ENCODE data around the gene AWAT2. TPM values are rescaled to one million over a fixed set of nuclear protein-coding genes. Genes with fewer than 3 reads are reported as not detected.

Gene AWAT2
- total RNA-seq, 4 donors from 2014 or later, result not detected

DNA sequence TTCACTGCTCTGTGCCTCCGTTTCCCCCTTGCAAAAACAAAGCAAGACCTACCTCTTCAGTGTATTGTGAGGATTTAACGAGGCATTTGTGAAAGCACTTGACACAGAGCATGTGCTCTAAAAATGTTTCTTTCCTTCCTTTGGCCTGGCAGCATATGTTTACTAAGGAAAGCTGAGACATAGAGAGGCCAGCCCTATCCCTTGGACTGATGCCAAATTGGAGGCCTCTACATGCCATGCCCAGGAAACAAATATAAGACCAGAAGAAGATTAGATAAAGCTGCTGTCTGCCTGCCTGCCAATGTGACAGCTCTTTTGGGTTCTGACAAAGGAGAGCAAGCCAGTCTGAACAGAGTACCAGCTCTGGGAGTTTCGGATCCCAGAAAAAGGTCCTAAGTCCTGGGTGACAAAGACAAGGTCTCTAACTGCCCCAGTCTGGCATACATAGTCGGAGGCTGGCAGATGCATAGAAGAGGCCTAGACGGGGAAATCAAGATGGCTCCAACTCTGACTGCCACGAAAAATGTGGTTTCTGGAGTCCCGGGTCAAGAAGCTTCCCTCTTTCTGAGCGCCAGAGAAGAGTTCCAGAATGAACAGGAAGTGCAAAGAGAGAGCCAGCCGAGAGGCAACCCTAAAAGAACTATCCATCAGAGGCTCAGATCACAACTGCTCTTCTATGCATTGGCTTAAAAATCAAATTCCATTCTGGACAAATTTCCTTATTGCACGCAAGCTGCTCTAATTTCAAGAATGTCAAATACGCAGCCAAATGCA, 38.3 kb upstream of the AWAT2 start:
- H3K9me3 ChIP-seq, result no peaks in the 10 kb centered on the region
- no peak for TF ChIP-seq POLR2A (IDR thresholded peaks at IDR 0.05)
- TF ChIP-seq, protein P1, sequence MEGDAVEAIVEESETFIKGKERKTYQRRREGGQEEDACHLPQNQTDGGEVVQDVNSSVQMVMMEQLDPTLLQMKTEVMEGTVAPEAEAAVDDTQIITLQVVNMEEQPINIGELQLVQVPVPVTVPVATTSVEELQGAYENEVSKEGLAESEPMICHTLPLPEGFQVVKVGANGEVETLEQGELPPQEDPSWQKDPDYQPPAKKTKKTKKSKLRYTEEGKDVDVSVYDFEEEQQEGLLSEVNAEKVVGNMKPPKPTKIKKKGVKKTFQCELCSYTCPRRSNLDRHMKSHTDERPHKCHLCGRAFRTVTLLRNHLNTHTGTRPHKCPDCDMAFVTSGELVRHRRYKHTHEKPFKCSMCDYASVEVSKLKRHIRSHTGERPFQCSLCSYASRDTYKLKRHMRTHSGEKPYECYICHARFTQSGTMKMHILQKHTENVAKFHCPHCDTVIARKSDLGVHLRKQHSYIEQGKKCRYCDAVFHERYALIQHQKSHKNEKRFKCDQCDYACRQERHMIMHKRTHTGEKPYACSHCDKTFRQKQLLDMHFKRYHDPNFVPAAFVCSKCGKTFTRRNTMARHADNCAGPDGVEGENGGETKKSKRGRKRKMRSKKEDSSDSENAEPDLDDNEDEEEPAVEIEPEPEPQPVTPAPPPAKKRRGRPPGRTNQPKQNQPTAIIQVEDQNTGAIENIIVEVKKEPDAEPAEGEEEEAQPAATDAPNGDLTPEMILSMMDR (IDR thresholded peaks at IDR 0.05), result no peak
- H3K27me3 ChIP-seq, result no peaks in the 10 kb centered on the region
- no peak for DNase-seq
- no peaks in the 10 kb centered on the region for H3K36me3 ChIP-seq
- no peak overlapping the region for H3K27ac ChIP-seq
- H3K4me3 ChIP-seq, result no peak overlapping the region
- H3K4me1 ChIP-seq, result no peaks in the 10 kb centered on the region

- TF ChIP-seq, protein P1 (IDR thresholded peaks at IDR 0.05), result no peak
- no peak for TF ChIP-seq POLR2A (IDR thresholded peaks at IDR 0.05)
- Histone ChIP-seq H3K27me3 (no peaks in the 10 kb centered on the region), H3K9me3 (no peaks in the 10 kb centered on the region)
Measured at GRCh38 chrX:70084592-70085240, 35.0 kb upstream of the AWAT2 start.

GRCh38 chrX:70082723-70083122, 33.0 kb upstream of the AWAT2 start:
- no peaks in the 10 kb centered on the region for H3K4me1 ChIP-seq
- no peak for TF ChIP-seq POLR2A (IDR thresholded peaks at IDR 0.05)
- TF ChIP-seq, protein P1 (IDR thresholded peaks at IDR 0.05), result no peak
- H3K27me3 ChIP-seq, result no peaks in the 10 kb centered on the region
- no peaks in the 10 kb centered on the region for H3K36me3 ChIP-seq
- H3K27ac ChIP-seq, result no peak overlapping the region
- DNase-seq, result no peak
- H3K9me3 ChIP-seq, result no peaks in the 10 kb centered on the region
- H3K4me3 ChIP-seq, result no peak overlapping the region

More at GRCh38 chrX:70084592-70085240, 35.0 kb upstream of the AWAT2 start:
- no peaks in the 10 kb centered on the region for H3K4me1 ChIP-seq
- H3K27ac ChIP-seq, result no peak overlapping the region
- no peak for DNase-seq
- H3K4me3 ChIP-seq, result no peak overlapping the region
- no peaks in the 10 kb centered on the region for H3K36me3 ChIP-seq

- Histone ChIP-seq H3K4me1 (no peaks in the 10 kb centered on the region), H3K27ac (no peak overlapping the region), H3K27me3 (no peaks in the 10 kb centered on the region), H3K36me3 (no peaks in the 10 kb centered on the region), H3K4me3 (no peak overlapping the region), H3K9me3 (no peaks in the 10 kb centered on the region)
- TF ChIP-seq, protein P1 (IDR thresholded peaks at IDR 0.05), result no peak
- no peak for DNase-seq
Measured at GRCh38 chrX:70079870-70080269, 30.1 kb upstream of the AWAT2 start.

DNA sequence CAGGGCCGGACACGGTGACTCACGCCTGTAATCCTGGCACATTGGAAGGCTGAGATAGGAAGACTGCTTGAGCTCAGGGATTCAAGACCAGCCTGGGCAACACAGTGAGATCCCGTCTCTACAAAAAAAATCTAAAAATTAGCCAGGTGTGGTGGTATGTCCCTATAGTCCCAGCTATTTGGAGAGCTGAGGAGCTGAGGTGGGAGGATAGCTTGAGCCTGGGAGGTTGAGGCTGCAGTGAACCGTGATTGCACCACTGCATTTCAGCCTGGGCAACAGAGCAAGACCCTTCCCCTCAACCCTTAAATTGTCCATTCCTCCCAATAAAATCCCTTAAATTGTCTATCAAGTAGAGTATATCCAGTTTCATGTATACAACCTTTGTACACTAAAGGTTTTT, 29.6 kb upstream of the AWAT2 start:
- no peaks in the 10 kb centered on the region for H3K36me3 ChIP-seq
- no peak overlapping the region for H3K4me3 ChIP-seq
- TF ChIP-seq POLR2A (IDR thresholded peaks at IDR 0.05), result no peak
- TF ChIP-seq, protein P1 (IDR thresholded peaks at IDR 0.05), result no peak
- no peaks in the 10 kb centered on the region for H3K4me1 ChIP-seq
- no peaks in the 10 kb centered on the region for H3K9me3 ChIP-seq
- DNase-seq, result no peak
- no peak overlapping the region for H3K27ac ChIP-seq
- no peaks in the 10 kb centered on the region for H3K27me3 ChIP-seq
